ENCODE data around the gene TTC33. TPM values are rescaled to one million over a fixed set of nuclear protein-coding genes. Genes with fewer than 3 reads are reported as not detected.
"Not testable (repeated sequence)": the region's sequence is repeated elsewhere in the genome, so short reads cannot be mapped to it uniquely, and the experiment has no call there.

The TTC33 gene, protein sequence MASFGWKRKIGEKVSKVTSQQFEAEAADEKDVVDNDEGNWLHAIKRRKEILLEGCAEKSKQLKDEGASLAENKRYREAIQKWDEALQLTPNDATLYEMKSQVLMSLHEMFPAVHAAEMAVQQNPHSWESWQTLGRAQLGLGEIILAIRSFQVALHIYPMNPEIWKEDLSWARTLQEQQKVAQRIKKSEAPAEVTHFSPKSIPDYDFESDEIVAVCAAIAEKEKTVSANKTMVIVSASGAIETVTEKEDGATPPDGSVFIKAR
- total RNA-seq (2014; rRNA removed; shearing (Covaris generic)) = 18.2 and 27.6 TPM in 2 replicates

DNA sequence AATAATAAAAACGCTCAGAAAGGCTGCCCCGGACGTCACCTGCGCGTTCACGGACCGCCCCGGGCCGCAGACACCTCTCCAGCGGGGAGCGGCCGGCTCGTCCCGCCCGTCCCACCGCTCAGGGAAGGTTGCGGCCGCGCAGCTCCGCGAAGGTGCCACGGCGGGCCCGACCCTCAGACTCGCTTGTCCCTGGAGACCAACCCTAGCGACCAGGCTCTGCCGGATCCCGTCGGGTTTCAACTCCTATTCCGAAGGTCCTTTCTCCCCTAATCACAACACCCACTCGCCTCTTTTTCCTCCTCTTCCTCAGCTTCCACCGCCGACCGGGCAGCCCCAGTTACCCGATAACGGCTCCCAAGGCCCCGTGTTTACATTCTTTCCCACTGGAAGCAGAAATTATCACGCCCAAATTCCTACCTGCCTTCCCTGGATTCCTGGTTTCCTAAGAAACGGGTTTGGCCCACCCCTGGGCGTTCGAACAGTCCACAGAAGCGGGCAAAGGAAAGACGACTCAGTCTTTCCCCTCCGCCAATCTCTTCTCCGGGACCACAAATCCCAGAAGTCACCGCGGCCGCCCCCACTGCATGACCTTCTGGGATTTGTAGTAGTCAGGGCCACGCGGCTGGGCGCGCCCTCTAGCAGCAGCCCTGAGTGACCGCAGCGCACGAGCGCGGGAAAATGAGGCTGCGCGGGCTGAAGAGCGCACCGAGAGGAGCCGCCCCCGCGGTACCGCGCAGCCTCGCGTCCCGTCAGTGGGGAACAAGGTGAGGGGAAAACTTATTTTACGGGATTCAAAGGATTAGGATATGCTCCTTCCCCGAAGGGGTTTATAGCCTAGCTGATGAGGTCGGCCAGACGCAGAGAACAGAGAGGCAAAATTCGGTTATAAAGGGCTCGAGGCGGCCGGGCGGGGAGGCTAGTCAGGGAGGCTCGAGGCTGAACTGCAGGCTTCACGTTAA, at the start of gene TTC33:
Gene TTC33, minus strand, starts transcription at position 555 of the 959 bp plus-strand sequence. CDS start 8,943 bp downstream, outside the sequence.
- DNase-seq (ENCODE audit: low spot score) = peak; percentile 95

DNA sequence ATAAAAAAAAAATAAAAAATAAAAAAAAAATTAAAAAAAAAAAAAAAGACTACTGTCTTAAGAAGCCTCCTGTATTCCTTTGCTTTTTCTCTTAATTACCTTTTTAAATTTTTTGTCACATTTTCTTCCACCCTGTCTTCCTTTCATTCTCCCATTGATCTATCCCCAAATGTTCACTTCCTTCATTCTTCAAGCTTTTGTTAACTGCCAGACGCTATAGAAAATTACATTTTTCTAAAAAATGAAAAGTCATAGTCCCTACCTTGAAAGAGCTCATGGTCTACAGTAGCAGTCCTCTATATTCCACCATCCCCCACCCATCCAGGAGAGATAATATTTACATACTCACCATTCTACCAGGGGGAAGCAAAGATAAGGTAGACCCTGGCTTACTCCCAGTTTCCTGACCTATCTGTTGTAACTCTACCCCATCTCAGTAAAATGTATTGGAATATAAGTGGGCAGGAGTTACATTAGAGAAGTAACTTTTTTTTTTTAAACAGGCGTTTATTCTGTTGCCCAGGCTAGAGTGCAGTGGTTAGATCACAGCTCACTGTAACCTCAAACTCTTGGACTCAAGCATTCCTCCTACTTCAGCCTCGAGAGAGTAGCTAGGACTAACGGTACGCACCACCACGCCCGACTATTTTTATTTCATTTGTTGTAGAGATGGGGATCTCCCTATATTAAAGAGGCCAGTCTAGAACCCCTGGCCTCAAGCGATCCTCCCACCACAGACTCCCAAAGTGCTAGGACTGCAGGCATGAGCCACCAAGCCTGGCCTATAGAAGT, 46.2 kb upstream of the TTC33 start:
- no peak for DNase-seq (ENCODE audit: low spot score)

DNA sequence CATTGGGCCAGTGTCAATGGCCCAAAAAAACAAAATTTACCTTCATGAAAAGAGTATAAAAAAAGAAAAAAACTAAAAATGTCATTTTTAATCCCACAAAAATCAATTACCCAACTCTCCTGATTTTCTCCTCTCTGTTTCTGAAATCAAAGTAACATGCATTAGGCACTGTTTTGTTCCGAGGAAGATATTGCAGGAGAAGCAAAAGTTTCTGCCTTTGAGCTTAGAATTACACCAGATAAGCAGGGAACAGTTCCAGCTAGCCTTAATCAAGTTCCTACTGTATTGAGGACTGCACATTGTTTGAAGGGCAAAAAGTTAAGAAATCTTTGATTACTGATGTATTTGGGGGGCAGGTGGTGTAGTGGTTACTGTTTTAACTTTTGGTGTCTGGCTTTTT, 43.5 kb upstream of the TTC33 start:
- DNase-seq (ENCODE audit: low spot score) = no peak

DNA sequence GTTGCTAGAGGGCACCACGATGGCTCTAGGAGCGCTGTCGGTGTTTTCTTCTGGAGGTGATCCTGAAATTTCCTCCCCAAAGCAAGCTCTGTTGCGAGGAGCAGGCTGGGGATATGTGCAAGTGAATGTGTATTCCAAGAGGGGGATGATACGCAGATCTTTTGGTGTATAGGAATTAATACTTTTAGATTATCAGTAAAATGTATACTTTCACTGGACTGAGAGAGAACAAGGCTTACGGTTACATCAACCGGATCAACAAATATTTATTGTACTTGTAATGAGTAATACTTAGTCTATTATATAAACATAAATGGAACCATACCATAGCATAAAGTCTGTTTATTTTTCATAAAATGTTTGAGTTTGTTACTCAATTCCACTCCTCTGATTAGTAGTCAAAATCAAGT, 43.0 kb upstream of the TTC33 start:
- DNase-seq (ENCODE audit: low spot score) = peak; percentile 74

DNA sequence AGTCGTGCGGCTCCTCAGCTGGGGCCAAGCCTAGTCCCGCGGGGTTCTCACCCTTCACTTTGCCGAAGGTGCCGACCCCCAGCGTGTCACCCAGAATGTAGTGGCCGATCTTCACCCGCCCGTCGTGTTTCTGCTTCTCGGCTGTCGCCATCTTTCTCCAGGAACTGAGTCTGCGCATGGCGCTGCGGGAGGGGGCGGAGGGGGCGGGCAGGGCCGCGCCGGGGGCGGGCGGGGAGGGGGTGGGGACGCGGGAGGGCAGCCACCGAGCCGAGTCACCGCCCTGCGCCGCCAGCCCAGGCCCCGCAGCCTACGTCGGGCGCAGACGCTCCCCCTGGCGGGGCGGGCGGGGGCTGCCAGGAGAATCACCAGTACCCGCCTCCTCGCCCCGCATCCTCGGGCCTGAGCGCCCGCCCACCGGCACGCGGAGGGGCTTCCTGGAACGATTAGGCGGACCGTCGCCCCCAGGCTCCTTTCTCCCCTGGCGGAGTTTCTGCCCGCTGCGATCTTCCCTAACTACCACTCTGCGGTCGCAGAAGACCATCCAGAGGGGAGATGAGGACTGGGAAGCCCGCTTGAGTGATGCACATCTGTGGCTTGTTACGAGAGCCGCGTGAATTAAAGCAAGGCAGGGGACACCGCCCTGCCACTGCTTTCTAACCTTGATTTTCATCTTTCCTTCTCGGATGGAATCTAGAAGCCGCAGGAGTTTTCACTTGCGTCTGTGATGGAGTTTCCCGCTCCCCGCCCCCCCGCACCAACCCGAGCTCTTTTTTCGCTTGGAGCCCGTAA, 42.4 kb upstream of the TTC33 start, which contains the start of gene PRKAA1:
Gene PRKAA1, minus strand, starts transcription at position 363 of the 789 bp plus-strand sequence. Its CDS starts 185 bp downstream, at position 178.
- peak; percentile 85 for DNase-seq (ENCODE audit: low spot score)

DNA sequence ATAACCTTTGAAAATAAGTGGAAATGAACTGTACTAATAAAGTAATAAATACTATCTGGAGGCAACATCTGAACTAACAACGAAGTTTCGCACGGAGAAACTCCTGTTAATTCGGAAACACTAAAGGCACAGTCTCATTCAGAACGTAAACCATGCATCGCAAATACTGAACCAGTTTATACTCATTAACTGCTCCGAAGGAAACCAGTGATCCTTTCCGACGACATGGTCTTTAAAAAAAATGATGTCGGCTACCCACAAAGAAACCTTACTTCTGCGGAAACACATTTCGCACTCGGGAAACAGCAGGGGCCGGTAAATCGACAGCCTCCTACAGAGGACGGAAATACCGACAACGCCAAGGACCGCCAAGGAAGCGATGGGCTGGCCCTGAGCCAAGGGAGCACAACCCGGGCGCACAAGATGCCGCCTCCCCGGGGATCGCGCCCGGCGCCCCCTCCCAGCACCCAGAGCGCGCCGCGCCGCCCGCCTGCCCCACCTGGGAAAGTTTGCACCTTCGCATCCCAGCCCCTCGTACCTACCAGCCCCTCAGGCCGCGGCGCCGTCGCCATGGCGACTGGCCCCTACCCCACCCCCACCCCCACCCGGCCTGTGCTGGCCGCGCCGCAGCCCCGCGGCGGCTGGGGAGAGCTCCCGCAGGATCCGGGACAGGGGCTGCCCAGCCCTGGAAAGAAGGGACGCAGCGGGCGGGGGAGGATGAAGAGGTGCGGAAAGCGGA, 41.7 kb upstream of the TTC33 start:
- DNase-seq (ENCODE audit: low spot score) = peak; percentile 82

DNA sequence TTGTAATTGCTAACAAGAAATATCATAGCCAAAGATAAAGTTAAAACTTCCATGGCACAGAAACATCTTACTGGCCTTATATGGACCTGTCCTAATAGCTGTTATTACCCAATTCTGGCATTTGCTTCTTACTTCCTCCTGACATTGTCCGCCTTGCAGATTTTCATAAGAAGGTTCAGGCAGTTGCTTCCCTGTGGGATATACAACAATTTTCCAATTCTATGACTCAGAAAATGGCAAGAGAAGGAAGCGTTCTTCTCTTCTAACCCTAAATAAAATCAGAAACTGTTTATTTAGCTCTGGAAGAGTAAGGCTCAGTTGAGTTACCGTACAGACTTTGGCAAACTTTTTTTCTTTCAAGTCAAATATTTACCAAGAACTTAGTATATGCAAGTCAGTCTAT, 40.7 kb upstream of the TTC33 start:
- no peak for DNase-seq (ENCODE audit: low spot score)

DNA sequence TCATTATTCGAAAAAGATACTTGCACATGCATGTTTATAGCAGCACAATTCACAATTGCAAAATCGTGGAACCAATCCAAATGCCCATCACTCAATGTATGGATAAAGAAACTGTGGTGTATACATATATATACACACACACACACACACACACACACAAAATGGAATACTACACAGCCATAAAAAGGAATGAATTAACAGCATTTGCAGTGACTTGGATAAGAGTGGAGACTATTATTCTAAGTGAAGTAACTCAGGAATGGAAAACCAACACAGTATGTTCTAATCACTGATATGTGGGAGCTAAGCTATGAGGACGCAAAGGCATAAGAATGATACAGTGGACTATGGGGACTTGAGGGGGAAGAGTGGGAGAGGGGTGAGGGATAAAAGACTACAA, 39.1 kb upstream of the TTC33 start:
- DNase-seq (ENCODE audit: low spot score) = not testable (repeated sequence)

DNA sequence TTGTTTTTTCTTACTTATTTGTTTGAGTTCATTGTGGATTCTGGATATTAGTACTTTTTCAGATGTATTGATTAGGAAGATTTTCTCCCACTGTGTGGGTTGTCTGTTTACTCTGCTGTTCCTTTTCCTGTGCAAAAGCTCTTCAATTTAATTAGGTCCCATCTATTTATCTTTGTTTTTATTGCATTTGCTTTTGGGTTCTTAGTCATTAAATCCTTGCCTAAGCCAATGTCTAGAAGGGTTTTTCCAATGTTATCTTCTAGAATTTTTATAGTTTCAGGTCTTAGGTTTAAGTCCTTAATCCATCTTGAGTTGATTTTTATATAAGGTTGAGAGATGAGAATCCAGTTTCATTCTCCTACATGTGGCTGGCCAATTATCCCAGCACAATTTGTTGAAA, 38.6 kb upstream of the TTC33 start:
- DNase-seq (ENCODE audit: low spot score) = not testable (repeated sequence)

DNA sequence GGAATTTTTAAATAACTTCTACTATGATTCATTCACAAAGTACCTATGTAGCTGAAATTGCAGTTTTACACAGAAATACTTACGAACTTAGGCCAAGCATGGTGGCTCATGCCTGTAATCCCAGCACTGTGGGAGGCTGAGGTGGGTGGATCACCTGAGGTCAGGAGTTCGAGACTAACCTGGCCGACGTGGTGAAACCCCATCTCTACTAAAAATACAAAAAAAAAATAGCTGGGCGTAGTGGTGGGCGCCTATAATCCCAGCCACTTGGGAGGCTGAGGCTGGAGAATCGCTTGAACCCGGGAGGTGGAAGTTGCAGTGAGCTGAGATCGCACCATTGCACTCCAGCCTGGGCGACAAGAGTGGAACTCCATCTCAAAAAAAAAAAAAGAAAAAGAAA, 36.9 kb upstream of the TTC33 start:
- DNase-seq (ENCODE audit: low spot score) = not testable (repeated sequence)

DNA sequence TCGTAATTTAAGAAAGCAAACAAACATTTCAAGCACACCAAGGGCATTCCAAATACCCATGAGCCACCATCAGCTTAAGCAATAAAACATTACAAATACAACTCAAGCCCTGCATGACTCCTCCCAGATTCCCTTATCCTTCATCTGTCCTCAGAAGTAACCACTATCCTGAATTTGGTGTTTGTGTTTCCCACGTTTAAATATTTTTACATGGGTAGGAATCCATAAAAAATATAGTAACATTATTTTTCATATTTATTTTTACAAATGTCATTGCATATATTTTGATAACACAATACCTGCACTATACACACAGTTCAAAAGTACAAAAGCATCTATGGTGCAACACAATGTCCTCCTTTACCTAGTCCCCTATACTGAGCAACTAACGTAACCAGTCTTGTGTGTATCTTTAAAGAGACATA, 36.0 kb upstream of the TTC33 start:
- no peak for DNase-seq (ENCODE audit: low spot score)

DNA sequence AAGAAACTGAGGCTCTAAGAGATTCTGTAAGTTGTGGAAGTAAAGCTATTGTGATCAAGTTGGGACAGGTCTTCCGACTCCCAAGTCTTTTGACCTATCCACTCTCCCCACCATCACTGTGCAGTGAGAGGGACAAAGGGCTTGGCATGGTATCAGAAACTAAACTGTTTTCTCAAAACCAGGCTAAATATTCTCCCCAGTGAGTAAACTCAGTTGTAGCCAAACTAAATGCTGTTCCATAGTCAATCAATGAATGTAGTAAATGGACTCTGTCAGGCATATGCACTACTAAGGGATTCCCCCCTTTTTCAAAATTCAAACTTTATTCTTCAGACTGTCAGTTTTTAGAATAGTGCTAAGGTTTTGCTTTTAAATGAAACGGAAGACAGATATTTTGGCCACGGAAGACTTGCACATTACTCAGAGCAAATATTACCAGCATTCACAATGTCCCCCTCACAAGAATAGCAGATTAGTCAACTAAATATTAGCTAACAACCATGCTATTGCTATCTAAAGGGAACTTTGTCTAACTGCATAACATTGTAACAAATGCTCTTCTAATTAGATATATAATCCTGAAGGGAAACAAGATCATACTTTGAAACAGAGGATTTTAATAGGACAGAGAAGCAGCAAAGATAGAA, 35.3 kb upstream of the TTC33 start:
- no peak for DNase-seq (ENCODE audit: low spot score)

DNA sequence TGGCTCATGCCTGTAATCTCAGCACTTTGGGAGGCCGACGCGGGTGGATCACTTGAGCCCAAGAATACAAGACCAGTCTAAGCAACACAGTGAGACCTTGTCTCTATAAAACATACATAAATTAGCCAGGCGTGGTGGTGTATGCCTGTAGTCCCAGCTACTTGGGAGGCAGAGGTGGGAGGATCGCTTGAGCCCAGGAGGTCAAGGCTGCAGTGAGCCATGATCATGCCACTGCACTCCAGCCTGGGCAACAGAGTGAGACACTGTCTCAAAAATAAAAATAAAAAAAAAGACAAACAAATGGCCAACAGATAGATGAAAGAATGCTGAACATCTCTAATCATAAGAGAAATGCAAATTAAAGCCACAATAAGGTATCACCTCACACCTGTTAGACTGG, 33.2 kb upstream of the TTC33 start:
- not testable (repeated sequence) for DNase-seq (ENCODE audit: low spot score)

DNA sequence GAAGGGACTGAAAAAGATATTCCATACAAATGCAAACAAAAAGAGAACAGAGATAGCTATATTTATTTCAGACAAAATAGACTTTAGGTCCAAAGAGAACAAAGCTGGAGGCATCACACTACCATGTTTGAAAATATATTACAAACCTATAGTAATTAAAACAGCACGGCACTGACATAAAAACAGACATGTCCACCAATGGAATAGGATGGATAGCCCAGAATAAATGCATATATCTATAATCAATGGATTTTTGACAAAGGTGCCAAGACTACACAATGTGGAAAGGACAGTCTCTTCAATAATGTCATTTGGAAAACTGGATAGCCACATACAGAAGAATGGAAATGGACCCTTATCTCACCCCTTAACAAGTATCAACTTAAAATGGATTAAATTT, 32.2 kb upstream of the TTC33 start:
- no peak for DNase-seq (ENCODE audit: low spot score)

DNA sequence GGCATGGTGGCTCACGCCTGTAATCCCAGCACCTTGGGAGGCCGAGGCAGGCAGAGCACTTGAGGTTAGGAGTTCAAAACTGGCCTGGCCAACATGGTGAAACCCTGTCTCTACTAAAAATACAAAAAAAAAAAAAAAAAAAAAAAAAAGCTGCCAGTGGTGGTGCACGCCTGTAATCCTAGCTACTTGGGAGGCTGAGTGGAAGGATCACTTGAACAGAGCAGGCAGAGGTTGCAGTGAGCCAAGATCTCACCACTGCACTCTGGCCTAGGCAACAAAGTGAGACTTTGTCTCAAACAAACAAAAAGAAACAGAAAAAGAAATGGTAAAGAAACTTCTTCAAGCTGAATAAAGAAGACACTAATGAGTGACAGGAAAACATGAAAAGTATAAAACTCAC, 30.9 kb upstream of the TTC33 start:
- DNase-seq (ENCODE audit: low spot score) = not testable (repeated sequence)

DNA sequence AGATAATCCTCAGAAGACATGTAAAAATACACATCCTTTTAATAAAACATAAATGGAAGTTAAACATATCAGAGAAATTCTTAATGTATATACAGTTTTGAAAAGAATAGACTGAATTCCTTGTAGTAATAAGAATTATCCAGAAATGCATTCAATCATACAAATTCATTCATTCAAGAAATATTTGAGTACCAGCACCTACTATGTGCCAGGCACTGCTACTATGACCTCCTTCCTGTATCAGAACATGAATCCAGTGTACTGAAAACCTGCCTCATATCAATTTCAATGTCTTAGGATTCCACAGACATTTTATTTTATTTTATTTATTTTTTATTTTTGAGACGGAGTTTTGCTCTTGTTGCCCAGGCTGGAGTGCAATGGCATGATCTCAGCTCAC, 29.2 kb upstream of the TTC33 start:
- DNase-seq (ENCODE audit: low spot score) = no peak

DNA sequence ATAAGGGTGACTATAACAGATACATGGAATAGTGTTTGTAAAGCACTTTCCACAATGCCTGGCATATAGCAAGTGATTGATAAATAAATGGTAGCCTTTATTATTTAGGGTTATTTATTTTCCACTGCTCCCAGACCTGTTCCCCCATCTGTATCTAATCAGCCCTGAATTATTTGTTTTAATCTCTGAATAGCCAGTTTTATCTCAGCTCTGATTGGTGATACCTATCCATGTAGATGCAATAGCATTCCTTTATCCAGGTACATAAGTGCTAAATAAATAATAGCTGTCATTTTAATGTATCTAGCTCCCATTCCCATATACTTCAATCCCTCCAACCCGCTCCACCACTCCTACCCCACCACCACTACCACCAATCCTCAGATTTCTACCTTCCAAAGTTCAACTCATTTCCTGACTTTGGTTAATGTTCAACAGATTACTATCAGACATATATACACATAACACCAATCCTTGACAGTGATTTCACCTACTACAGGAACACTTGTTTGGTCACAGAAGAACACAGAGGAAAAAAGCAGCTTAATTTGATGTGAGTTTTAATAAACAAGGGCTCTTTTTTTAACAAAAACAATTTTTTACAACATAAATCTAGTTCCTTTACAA, 28.4 kb upstream of the TTC33 start:
- no peak for DNase-seq (ENCODE audit: low spot score)

DNA sequence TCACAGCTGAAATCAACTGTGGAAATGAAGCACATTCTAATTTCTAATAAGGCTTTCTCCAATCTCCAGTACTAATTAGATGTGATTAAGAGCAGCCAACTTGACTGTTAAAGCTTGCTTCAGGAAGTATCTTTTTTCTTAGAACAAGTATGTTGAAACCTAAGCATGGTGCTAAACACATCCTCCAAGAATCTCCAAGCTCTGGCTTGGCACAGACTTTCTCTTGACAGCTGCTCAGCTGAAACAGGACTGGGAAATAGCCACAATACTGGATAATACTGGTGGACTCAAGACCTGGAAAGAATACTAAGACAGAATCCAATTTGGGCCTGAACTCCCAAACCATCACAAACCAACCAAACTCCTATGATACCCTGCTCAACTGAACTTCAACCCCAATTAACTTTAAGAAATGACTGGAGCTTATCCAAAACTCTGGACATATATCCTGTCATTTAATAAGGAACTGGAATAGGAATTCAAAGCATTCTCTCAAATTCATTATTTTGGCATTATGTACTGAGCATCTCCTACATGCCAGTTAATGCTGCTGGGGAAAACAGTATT, 26.2 kb upstream of the TTC33 start:
- no peak for DNase-seq (ENCODE audit: low spot score)

DNA sequence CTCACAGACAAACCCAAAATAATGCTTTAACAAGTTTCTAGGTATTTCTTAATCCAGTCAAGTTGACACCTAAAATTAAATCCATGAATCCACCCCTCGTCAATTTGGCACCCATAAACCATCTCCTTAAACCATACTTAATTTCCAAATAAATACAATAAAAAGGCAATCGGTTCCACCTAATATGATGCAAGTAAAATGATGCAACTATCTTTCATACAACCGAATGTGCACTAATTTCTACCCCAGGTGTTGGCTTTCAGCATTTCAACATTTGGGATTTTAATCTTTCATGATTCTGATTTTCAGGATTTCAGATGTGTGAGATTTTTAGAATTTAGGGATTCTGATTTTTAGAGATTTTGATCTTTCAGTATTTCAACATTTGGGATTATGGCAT, 25.1 kb upstream of the TTC33 start:
- DNase-seq (ENCODE audit: low spot score) = no peak
